H4 (cell line): ENCODE measurements around the gene MAP3K2. TPM values are rescaled to one million over a fixed set of nuclear protein-coding genes. Genes with fewer than 3 reads are reported as not detected.

Experiments
- DNase-seq: peaks from one replicate; pipeline ENCODE4 v3.0.0-alpha.2; 2015; ENCODE audit warnings: low spot score
- total RNA-seq: library from RNA; depleted of rRNA; stranded (reverse); fragments of >200 nt; shearing (Covaris generic); gene quantifications from 2 replicates; pipeline ENCODE4 v1.2.3, GENCODE V29; 2014; rRNA removed

The MAP3K2 gene
- total RNA-seq, 1 experiment from 2014 or later = 17.4 TPM

- peak; percentile 74 for DNase-seq
Measured at GRCh38 chr2:127293748-127294562, 93.8 kb downstream of the MAP3K2 start, which contains the start of gene ERCC3. Gene ERCC3, minus strand, starts transcription at chr2:127294144. Its CDS starts 63 bp downstream, at chr2:127294081.

- no peak for DNase-seq
Measured at GRCh38 chr2:127293386-127293747, 94.4 kb downstream of the MAP3K2 start.

DNA sequence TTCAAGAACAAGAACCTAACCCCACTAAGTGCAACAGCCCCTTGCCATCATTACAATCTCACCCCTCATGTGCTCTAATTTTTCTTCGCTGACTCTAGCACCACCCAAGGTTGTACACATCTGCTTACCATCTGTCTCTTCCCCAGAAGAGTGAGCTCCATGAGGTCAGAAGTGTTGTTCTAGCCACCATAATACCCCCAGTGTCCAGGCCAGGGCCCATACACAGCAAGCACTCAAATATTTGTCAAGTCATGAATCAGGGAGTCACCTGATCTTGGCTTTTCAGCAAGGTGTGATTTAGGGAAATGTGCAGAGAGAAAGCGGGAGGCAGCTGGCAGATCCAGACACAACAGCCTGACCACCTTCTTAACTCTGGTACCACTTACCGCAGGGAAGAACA, 99.5 kb downstream of the MAP3K2 start:
- no peak for DNase-seq

- DNase-seq = no peak
Measured at GRCh38 chr2:127283275-127283674, 104.5 kb downstream of the MAP3K2 start.

- DNase-seq = no peak
Measured at GRCh38 chr2:127280693-127281092, 107.1 kb downstream of the MAP3K2 start.

GRCh38 chr2:127279781-127280180, 108.0 kb downstream of the MAP3K2 start:
- DNase-seq = no peak

DNA sequence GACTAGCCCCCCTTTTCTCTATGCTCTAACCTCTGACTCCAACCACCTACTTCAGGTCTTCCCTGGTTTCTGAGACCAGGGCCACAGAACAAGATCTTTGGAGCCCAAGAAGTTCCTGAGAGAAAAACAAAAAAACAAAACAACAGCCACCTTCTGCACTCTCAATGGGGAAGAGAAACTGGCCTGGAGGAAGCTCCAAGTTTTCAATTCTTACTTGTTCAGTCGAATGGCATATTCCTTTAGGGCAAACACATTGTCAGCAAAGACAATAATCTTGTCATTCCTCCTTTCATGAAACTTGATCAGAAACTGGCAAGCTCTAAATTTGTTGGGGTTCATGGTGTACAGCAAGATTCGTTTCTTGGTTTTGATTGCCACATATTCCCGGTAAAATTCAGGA, 108.8 kb downstream of the MAP3K2 start:
- DNase-seq = no peak

DNA sequence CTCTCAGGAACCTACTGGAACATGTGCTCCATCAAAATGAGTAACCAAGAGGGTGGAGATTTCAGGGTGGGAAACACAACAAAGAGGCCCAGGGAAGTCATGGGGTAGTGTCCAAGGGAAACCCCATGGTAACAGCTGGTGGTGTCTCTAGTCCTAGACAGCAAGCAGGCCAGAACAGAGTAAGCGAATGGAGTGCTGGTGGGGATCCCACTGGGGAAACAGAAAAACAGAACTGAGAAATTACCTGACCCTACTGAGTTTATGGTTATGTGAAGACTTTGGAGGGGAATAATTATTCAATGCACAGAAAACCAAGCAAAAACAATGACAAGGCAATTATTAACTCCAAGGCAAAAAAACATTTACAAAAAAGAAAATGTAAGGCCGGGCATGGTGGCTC, 110.7 kb downstream of the MAP3K2 start:
- no peak for DNase-seq

DNA sequence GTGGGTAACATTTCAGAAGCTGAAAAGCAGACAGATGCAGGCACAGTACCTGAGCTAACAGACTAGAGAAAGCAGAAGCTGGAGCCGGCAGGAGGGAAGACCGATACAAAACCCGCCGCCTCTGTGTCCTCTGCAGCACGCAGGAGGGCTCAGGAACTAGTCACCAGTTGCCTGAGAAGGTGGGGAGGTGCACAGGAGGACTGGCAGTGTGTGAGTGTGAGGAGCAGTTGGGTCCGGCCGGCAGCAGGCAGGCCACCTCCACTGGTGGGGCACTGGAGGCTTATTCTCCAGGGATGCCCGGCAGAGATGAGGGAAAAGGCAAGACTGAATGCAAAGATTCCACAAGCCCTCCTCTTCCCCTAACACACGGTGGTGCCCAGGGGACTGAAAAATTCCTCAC, 112.0 kb downstream of the MAP3K2 start:
- no peak for DNase-seq

DNA sequence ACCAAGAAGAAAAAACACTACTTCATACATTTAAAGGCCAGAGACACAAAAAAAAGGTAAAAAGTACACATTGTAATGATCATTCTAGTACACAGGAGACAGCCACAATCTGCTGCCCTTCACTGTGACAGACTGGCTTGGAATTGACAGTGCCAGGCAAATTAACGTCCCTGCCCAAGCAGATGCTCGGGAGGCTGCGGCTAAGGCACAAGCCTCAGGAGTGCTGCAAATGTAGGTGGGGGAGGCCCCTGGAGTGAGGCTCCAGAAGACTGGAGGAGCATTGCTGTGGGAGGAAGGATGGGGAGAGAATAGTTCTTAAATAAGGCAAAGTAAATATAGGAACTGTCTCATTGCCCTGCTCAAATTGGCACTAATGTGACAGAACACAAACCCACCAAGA, 112.4 kb downstream of the MAP3K2 start:
- no peak for DNase-seq

GRCh38 chr2:127270663-127271062, 117.1 kb downstream of the MAP3K2 start:
- no peak for DNase-seq

- no peak for DNase-seq
Measured at GRCh38 chr2:127261804-127262406, 125.9 kb downstream of the MAP3K2 start.

DNA sequence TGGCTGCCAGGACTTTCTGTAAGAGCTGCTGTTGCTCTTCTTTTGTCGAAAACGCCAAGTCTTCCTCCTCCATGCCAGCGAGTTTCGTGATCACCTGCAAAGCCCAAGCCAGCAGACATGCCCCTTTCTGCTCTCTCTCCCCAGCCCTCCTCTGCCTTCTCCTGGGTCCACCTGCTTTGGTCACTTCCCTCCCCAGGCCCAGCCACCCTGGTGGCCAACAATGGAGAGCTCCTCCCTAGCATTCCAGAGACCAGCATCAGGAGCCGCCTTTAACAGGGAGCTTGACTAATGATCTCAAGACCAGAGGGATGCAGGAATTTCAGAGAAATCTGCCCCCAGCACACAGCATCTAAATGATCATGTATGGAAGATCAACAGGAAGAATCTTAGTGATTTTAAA, 128.4 kb downstream of the MAP3K2 start:
- no peak for DNase-seq

DNA sequence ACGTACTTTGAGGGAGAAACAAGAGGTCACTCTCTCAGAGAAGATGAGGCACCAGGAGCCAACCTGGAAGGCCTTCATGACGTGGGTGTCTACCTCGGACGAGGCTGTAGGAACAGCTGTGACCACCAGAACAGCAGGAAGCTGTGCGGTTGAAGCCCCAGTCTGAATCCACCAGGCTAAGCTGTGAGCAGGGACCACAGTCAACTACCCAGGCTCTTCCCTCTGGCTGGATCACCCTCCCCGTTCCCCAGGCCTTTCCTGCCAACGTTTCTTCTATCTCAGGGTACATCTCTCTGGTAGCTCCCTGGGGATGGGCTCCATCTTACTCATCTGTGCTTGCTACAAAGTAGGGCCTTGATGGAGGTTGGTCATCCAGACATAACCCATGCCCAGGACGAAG, 130.9 kb downstream of the MAP3K2 start:
- DNase-seq = no peak

DNA sequence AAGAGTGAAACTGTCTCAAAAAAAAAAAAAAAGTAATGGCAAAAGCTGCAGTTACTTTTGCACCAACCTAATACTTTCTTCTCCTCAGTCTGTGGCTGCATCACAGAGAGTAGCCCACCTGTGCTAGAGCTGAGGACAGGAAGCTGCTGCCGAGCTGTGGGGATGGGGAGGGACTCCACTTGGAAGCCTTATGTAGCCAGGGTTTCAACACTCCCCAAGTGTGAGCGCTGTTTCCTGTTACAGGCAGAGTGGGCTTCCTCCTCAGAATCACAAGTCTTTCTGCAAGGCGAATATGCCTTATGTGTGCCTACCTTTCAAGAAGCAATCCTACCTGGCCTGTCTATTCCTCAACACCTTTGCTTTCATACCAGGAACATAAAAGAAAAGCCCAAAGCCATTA, 131.4 kb downstream of the MAP3K2 start:
- no peak for DNase-seq

- no peak for DNase-seq
Measured at GRCh38 chr2:127255721-127256120, 132.1 kb downstream of the MAP3K2 start.

DNA sequence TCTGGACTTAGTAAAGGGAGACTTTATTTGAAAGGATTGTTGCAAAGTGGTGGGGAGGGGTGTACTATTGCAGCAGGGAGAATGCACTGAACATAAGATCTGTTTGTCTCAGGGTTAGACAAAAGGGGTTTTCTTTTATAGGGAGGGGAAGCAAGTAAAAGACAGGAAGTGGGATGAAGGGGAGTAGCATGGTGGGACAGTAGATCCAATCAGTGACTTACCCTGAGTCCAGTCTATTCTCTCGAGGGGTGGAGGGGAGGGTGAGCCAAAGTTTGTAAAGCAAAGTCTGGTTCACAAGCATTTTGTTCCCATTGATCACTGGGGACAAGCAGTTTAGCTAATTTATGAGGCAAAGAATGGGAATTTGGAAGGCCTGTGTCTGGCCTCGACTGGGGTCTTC, 132.6 kb downstream of the MAP3K2 start:
- DNase-seq = no peak

DNA sequence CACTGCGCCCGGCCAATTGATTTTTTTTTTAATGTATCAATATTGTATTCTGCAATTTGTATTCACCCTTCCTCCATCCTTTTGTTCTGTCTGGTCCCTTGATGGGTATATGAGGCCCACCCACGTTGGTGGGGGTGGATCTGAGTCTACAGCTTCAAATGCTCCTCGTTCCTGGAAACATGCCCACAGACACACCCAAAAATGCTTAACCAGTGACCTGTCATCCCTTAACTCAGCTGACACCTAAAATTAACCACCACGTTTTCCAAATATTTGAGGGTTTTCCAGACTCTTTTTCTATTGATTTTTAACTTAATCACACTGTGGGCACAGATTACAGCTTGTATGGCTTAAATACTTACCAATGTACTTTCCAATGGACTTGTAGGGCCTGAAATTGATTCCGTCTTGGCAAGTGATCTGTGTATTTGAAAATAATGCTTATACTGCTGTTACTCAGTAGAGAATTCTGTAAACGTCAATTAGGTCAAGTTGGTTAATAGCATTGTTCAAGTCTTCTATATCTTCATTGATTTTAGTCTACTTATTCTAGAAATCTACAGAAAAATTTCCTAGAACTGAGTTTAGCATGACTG, 133.3 kb downstream of the MAP3K2 start:
- DNase-seq = peak; percentile 11

Other genes starting within 250 kb of the MAP3K2 start
- 0.08 and 0.75 TPM in 2 replicates for gene CYP27C1, start 167.7 kb downstream of the MAP3K2 start, total RNA-seq
- 31.5 and 31.9 TPM in 2 replicates for gene ERCC3, start 93.8 kb downstream of the MAP3K2 start, total RNA-seq
- gene PROC, start 30.5 kb upstream of the MAP3K2 start, total RNA-seq = 1.3 and 2.6 TPM in 2 replicates
- 39.9 and 41.2 TPM in 2 replicates for gene IWS1, start 138.5 kb upstream of the MAP3K2 start, total RNA-seq
- 0.48 TPM in 1 of 2 replicates, not detected in the other for gene MYO7B, start 147.7 kb upstream of the MAP3K2 start, total RNA-seq